AG04449 (cell line): ENCODE data around the gene ZBP1.

Source experiments
- CTCF ChIA-PET: fragments of 350-600 bp; formaldehyde crosslinking; extraction: SDS; loops from one replicate; lab custom pipeline; 2021; ENCODE audit warnings: antibody characterized with exemption; lab: Yijun Ruan, JAX
- POLR2A ChIA-PET: fragments of 400-600, 350-600 bp; formaldehyde crosslinking; extraction: SDS; loops from one replicate; lab custom pipeline; 2020; ENCODE audit warnings: antibody characterized with exemption, inconsistent platforms; lab: Yijun Ruan, JAX
- DNase-seq: peaks from one replicate; pipeline ENCODE4 v3.0.0-alpha.2; 2010; ENCODE audit warnings: low read depth, low spot score
- H3K4me3 ChIP-seq: 2 replicates; pipeline ENCODE4 v1.5.1; 2011; ENCODE audit warnings: low read depth, mild to moderate bottlenecking, control low read depth, low read length
- CTCF ChIP-seq: IDR thresholded peaks from one replicate; pipeline ENCODE4 v1.5.1; 2011; ENCODE audit warnings: mild to moderate bottlenecking, moderate library complexity, low read length, control low read depth, inconsistent platforms; ENCODE audit not compliant: insufficient read depth; ENCODE audit errors: missing control alignments

The ZBP1 gene

DNA sequence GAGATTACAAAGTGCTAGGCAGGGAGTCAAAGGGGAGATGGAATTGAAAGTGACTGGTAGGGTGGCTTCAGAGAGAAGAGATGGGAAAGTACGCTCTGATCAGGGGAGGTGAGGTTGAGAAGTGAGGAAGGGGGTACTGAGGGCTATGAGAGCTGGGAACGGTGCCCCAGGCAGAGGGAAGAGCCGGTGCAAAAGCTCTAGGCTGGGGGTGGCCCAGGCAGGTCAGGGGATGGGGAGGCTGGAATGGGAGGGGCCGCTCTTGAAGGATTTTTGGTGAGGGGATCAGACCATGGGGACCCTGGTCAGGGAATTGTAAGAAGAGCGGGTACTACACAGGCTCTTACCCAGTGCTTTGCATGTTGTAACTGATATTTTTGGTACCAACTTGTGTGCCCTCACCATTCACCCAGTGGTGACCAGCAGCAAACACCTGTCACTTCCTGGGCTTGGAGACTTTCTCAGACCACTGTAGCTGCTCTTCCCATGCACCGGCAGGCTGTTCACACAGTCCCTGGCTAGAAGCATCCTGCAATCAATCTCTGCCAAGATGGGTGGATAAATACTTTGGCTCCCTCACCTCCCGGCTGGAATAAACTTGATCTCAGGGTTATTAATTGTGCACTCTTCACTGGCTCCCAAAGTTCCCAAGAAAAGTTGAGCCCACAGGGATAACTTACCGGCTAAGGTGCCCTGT lies 35.3 kb downstream of the ZBP1 start:
- POLR2A ChIA-PET, result no interaction called here
- no peak overlapping the region for H3K4me3 ChIP-seq
- no peak for TF ChIP-seq CTCF
- no peak for DNase-seq
- CTCF ChIA-PET, result interaction anchor here (0.9 to 8.5 kb wide), 2 partner anchors 10 to 13 kb away, joined by 3 to 56 read pairs; no protein-coding TSS in a partner anchor

DNA sequence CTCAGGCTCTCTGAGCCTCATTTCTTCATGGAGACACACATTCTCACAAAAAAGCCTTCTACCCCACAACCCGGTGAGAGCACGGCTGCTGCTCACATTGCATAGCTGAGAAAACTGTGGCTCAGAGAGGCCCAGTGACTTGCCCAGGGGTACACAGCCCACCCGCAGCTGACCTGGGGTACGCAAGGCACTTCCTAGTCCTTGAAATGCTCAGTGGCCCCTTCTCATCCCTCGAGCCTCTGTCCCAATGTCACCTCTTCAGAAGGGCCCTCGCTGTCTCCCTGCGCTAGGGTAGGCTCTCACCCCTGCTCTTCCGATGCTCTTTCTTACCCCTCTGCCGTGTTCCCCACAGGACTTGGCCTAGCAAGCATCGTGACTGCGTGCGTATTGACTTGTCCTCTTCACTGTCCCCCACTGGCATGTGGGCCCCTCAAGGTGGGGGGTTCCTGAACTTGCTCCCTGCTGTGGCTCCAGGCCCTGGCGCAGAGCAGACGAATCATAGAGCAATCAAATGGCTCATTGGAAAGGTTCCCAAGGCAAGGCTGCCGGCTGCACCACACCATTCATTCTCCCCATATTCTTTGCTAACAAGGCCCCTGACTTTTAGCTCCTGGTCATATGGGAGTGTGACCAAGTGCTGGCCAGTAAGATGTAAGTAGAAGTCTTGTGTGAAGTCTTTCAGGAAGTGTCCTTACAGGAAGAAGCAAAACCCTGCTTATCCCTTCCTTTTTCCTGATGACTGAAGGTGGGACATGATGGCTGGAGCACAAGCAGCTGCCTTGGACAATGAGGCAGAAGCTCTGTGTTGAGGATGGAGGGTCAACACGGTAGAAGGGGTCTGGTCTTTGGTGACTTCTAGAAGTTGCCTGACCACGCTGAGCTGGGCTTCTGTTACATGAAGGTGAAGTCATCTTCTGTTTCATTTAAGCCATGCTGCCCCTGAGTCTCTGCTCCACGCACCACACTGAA lies 36.7 kb downstream of the ZBP1 start:
- TF ChIP-seq CTCF, result no peak
- H3K4me3 ChIP-seq, result no peak overlapping the region
- ChIA-PET CTCF (interaction anchor here (0.6 to 8.5 kb wide), 3 partner anchors 11 to 70 kb away, joined by 3 to 56 read pairs (median 4); no protein-coding TSS in a partner anchor), POLR2A (no interaction called here)
- no peak for DNase-seq

GRCh38 chr20:57582432-57583288 lies 37.6 kb downstream of the ZBP1 start:
- DNase-seq, result no peak
- ChIA-PET CTCF (interaction anchor here (0.6 to 8.5 kb wide), 3 partner anchors 12 to 69 kb away, joined by 3 to 56 read pairs (median 4); no protein-coding TSS in a partner anchor), POLR2A (no interaction called here)
- H3K4me3 ChIP-seq, result no peak overlapping the region
- TF ChIP-seq CTCF, result peak; percentile 7

GRCh38 chr20:57582029-57582378 lies 38.2 kb downstream of the ZBP1 start:
- DNase-seq, result no peak
- H3K4me3 ChIP-seq, result no peak overlapping the region
- POLR2A ChIA-PET, result no interaction called here
- CTCF ChIA-PET, result interaction anchor here (1.3 to 8.5 kb wide), 2 partner anchors 13 to 69 kb away, joined by 4 to 56 read pairs; no protein-coding TSS in a partner anchor
- no peak for TF ChIP-seq CTCF

DNA sequence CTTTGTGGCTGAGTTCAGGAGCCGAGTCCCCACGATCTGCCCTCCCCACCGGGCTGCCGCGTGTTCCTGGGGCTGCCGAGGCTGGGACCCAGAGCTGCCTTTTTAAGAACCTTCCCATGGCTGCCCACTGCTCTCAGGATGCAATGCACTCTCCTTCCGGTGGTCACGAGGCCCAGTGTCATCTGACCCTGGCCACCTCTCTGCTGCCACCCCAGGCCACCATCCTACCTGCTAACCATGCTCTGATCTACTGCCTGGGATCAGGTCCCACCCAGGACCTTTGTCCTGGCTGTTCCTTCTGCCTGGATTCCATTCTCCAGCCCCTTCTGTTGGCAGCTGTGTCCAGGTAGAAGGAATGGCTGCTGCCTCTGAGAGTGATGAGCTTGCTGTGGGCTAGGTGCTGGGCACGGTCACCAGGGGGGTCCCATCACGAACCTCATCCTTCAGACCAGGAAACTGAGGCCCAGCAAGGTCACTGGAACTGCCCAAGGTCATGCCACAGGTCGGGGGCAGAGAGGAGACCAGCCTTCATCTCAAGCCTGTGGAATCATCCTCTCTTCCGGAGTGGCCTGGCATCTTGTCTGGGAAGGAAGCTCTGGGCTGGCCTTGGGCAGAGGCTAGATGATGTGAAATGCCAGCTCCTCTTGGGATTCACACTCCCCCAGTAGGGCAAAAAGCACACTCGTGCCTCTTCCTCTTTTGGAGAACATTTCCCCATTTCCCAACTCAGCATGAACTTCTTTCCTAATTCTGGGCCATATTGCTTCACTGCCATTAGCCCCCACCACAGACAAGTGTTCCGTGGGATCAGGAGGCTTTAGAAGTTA lies 38.8 kb downstream of the ZBP1 start:
- TF ChIP-seq CTCF, result no peak
- POLR2A ChIA-PET, result no interaction called here
- CTCF ChIA-PET, result interaction anchor here (8.5 kb wide), 1 partner anchor 14 kb away, joined by 56 read pairs; no protein-coding TSS in a partner anchor
- no peak overlapping the region for H3K4me3 ChIP-seq
- DNase-seq, result no peak
